HepG2 (cell line): ENCODE results near the gene CDC26. TPM values are rescaled to one million over a fixed set of nuclear protein-coding genes. Genes with fewer than 3 reads are reported as not detected.
A peak's percentile ranks its signal among the peaks of the same experiment; 100 is the strongest.

Experiments
- ATAC-seq: fragments of 200-7000 bp; cut with Tn5 transposase; 3 replicates; pipeline ENCODE4 v1.9.1; 2020; ENCODE audit warnings: mild to moderate bottlenecking, moderate library complexity
- BruUV-seq: library from RNA; stranded (reverse); fragments of 400-500 nt; replicated peaks from 2 replicates; lab custom pipeline; 2021; lab: Mats Ljungman, UMichigan
- CTCF ChIA-PET: fragments of 300-600 bp; formaldehyde crosslinking; extraction: SDS; loops from one replicate; lab custom pipeline; 2021; ENCODE audit warnings: low total read pairs, inconsistent platforms, low intra/inter-chr PET ratio; lab: Yijun Ruan, JAX
- POLR2A ChIA-PET: fragments of 350-600 bp; sonication (Branson Sonifier 250); formaldehyde crosslinking; loops from one replicate; lab custom pipeline; 2020; ENCODE audit warnings: antibody characterized with exemption, inconsistent platforms; lab: Yijun Ruan, JAX
- DNase-seq: peaks from one replicate; pipeline ENCODE4 v3.0.0-alpha.2; 2015; ENCODE audit warnings: low spot score
- FAIRE-seq: peaks from 3 replicates; lab custom pipeline; 2011; peaks lifted over from hg19 to GRCh38; lab: Jason Lieb, UNC
- H2AFZ ChIP-seq: one replicate; pipeline ENCODE4 v1.6.1; 2011; ENCODE audit warnings: low read length, inconsistent platforms
- H3K27ac ChIP-seq: fragments of 300-600 bp; 3 replicates; pipeline ENCODE4 v1.8.0; 2011; ENCODE audit warnings: mixed run types, mild to moderate bottlenecking, mixed read lengths, low read length, inconsistent platforms; ENCODE audit not compliant: insufficient read depth; ENCODE audit errors: extremely low read length
- H3K27me3 ChIP-seq, 2 experiments: fragments of 200-600 bp in 1 of 2; 2 replicates in 1 of 2; 3 replicates in 1 of 2; pipeline versions ENCODE4 v1.6.0 to v1.8.0; 2011; ENCODE audit warnings: low read length in 2 of 2, mild to moderate bottlenecking in 2 of 2, moderate library complexity in 2 of 2, inconsistent platforms in 1 of 2; ENCODE audit not compliant: insufficient read depth in 2 of 2, control insufficient read depth in 1 of 2
- H3K36me3 ChIP-seq, 2 experiments: fragments of 200-600 bp in 1 of 2; replicated peaks in 1 of 2; 2 replicates in 1 of 2; 3 replicates in 1 of 2; pipeline versions ENCODE4 v1.5.1 to v1.8.0; 2011; ENCODE audit warnings: low read length in 2 of 2, inconsistent platforms in 1 of 2; ENCODE audit not compliant: insufficient read depth in 2 of 2, control insufficient read depth in 1 of 2
- H3K4me1 ChIP-seq: 2 replicates; pipeline ENCODE4 v1.5.1; 2012; ENCODE audit warnings: low read length, inconsistent platforms; ENCODE audit not compliant: insufficient read depth
- H3K4me2 ChIP-seq: 2 replicates; pipeline ENCODE4 v1.6.0; 2011; ENCODE audit warnings: low read depth, low read length, inconsistent platforms
- H3K4me3 ChIP-seq, 3 experiments: fragments of 200-600 bp in 1 of 3; sonication (generic), shearing (Covaris generic) in 1 of 3; replicated peaks in 1 of 3; 2 replicates each; pipeline ENCODE4 v1.5.1; 2011 to 2016; ENCODE audit warnings: low read length in 3 of 3, inconsistent platforms in 2 of 3, low read depth in 2 of 3, mild to moderate bottlenecking in 2 of 3, control low read depth in 1 of 3, mixed read lengths in 1 of 3; ENCODE audit not compliant: insufficient read depth in 1 of 3
- H3K79me2 ChIP-seq: one replicate; pipeline ENCODE4 v1.6.1; 2011; ENCODE audit warnings: low read length, inconsistent platforms; ENCODE audit not compliant: insufficient read depth
- H3K9ac ChIP-seq: 2 replicates; pipeline ENCODE4 v1.6.0; 2011; ENCODE audit warnings: mild to moderate bottlenecking, low read depth, low read length, inconsistent platforms; ENCODE audit not compliant: insufficient read depth
- H3K9me3 ChIP-seq: 2 replicates; pipeline ENCODE4 v1.5.1; 2012; ENCODE audit warnings: mild to moderate bottlenecking, low read length
- H4K20me1 ChIP-seq: 2 replicates; pipeline ENCODE4 v1.6.0; 2011; ENCODE audit warnings: inconsistent platforms, mild to moderate bottlenecking, low read length, moderate library complexity; ENCODE audit not compliant: insufficient read depth
- EZH2 ChIP-seq: conservative IDR thresholded peaks from 2 replicates; pipeline ENCODE4 v1.6.1; 2012; ENCODE audit warnings: mild to moderate bottlenecking, low read depth, low read length, moderate library complexity
- GATAD1 ChIP-seq: IDR thresholded peaks from 2 replicates; pipeline ENCODE4 v1.6.1; 2016; ENCODE audit warnings: missing genetic modification reagents, missing compliant biosample characterization
- HBP1 ChIP-seq: IDR thresholded peaks from 2 replicates; pipeline ENCODE4 v1.6.1; 2016; ENCODE audit warnings: low read depth, control low read depth
- NFE2 ChIP-seq: sonication (generic); formaldehyde crosslinking; IDR thresholded peaks from 2 replicates; pipeline ENCODE4 v1.4.0; 2020; ENCODE audit warnings: missing genetic modification reagents
- NR2F6 ChIP-seq, 2 experiments: IDR thresholded peaks; 2 replicates each; pipeline ENCODE4 v1.6.1; 2016; ENCODE audit warnings: antibody characterized with exemption in 1 of 2, mild to moderate bottlenecking in 1 of 2
- RXRB ChIP-seq: IDR thresholded peaks from 2 replicates; pipeline ENCODE4 v1.6.1; 2016; ENCODE audit warnings: borderline replicate concordance, missing genetic modification reagents, missing compliant biosample characterization
- SRF ChIP-seq: IDR thresholded peaks from 2 replicates; pipeline ENCODE4 v1.6.1; 2011; ENCODE audit warnings: mild to moderate bottlenecking, low read depth, low read length, moderate library complexity
- TBX3 ChIP-seq: fragments of 450-650 bp; IDR thresholded peaks from 2 replicates; pipeline ENCODE4 v1.6.1; 2017; ENCODE audit warnings: antibody characterized with exemption, mild to moderate bottlenecking, inconsistent platforms, borderline replicate concordance
- TOE1 ChIP-seq: sonication (generic); formaldehyde crosslinking; IDR thresholded peaks from 2 replicates; pipeline ENCODE4 v1.4.0; 2020; ENCODE audit warnings: mild to moderate bottlenecking, missing genetic modification reagents
- ZNF256 ChIP-seq: sonication (generic); formaldehyde crosslinking; conservative IDR thresholded peaks from 2 replicates; pipeline ENCODE4 v1.4.0; 2020; ENCODE audit warnings: missing genetic modification reagents
- ZNF33B ChIP-seq: sonication (generic); formaldehyde crosslinking; IDR thresholded peaks from 2 replicates; pipeline ENCODE4 v1.5.1; 2020; ENCODE audit warnings: mild to moderate bottlenecking, missing genetic modification reagents
- ZNF879 ChIP-seq: sonication (generic); formaldehyde crosslinking; IDR thresholded peaks from 2 replicates; pipeline ENCODE4 v1.8.1; 2023; ENCODE audit warnings: missing genetic modification reagents
- ZXDC ChIP-seq: sonication (generic); formaldehyde crosslinking; IDR thresholded peaks from 2 replicates; pipeline ENCODE4 v1.5.0; 2020; ENCODE audit warnings: mild to moderate bottlenecking, missing genetic modification reagents
- WGBS: methylation state at CpG from one replicate; pipeline ENCODE4 v1.1.6; 2017; ENCODE audit warnings: low lambda C conversion rate; 5-methylcytosine and 5-hydroxymethylcytosine counted together
- in situ Hi-C: cut with HindIII; loops from 2 replicates; pipeline ENCODE4 v1.10.0; 2017; ENCODE audit warnings: low pct_unique_long_range_greater_than_20kb; ENCODE audit not compliant: extremely low pct_ligation_motif_present
- intact Hi-C: fragments of 100-400 bp; cut with micrococcal nuclease; formaldehyde crosslinking; loops from one replicate; pipeline ENCODE4 v1.10.0; 2022; ENCODE audit not compliant: unreplicated experiment
- polyA plus RNA-seq, 8 experiments: library from polyadenylated mRNA; depleted of rRNA in 3 of 8; stranded (reverse) in 7 of 8; unstranded in 1 of 8; fragments of >200 nt; fragmentation: Illumina TruSeq in 4 of 8; extraction: Trizol in 4 of 8; gene quantifications; 2 replicates each; pipeline versions ENCODE4 v1.2.1 to v1.2.3, GENCODE V29; 2011 to 2016; ENCODE audit warnings: low read depth in 4 of 8, missing spikeins in 1 of 8, mixed read lengths in 1 of 8; ENCODE audit not compliant: insufficient read depth in 1 of 8
- total RNA-seq, 5 experiments: library from RNA; depleted of rRNA; stranded (reverse); fragments of >200 nt; fragmentation: Illumina TruSeq; extraction: Trizol; gene quantifications; 2 replicates each; pipeline ENCODE4 v1.2.3, GENCODE V29; 2016; ENCODE audit warnings: low read depth in 1 of 5
- TF ChIP-seq, protein P1 (sequence below): sonication (generic); formaldehyde crosslinking; IDR thresholded peaks from 2 replicates; pipeline ENCODE4 v1.5.0; 2020; ENCODE audit warnings: missing genetic modification reagents
- TF ChIP-seq, protein P2 (sequence below): sonication (generic); formaldehyde crosslinking; IDR thresholded peaks from 2 replicates; pipeline ENCODE4 v1.4.0; 2020; ENCODE audit warnings: missing genetic modification reagents

The CDC26 gene
- total and polyA plus RNA-seq, 2 of the 13 experiments (the other 11 are each of a cell fraction or from before 2014, with no cell fraction given), result 26.6 to 57.9 TPM

GRCh38 chr9:113274474-113275156 lies 757 bp downstream of the CDC26 start:
- ATAC-seq, result peak; percentile 37
- WGBS, result under 1% methylated on average over 10 of the region's 15 CpGs
- intact Hi-C loops, result loop anchor here (1.0 to 10.0 kb wide), 4 partner anchors 54 to 380 kb away; partner anchors contain the start of genes ALAD, FKBP15, SLC31A1 and WDR31
- peak; percentile 82 for FAIRE-seq
- no TSS peak for BruUV-seq
- in situ Hi-C loops, result loop anchor here (5.0 kb wide), 1 partner anchor 383 kb away; no protein-coding TSS in a partner anchor
- peak overlapping the region; percentile 75 to 98 (median 82) for H3K4me3 ChIP-seq
- no peaks in the 10 kb centered on the region; the same call in 1 of the 2 replicates for H4K20me1 ChIP-seq
- no peak overlapping the region for H2AFZ ChIP-seq
- H3K27ac ChIP-seq, result peak overlapping the region; percentile 85
- no peaks in the 10 kb centered on the region; a peak in 2 of 5 replicates for H3K27me3 ChIP-seq
- peak; percentile 69 for DNase-seq
- peak overlapping the region; percentile 96 for H3K9ac ChIP-seq
- ChIA-PET CTCF (interaction anchor here (0.8 to 1.1 kb wide), 3 partner anchors 132 to 317 kb away, joined by 3 to 4 read pairs (median 3); no protein-coding TSS in a partner anchor), POLR2A (interaction anchor here (0.7 to 2.7 kb wide), 23 partner anchors 9 to 542 kb away, joined by 3 to 40 read pairs (median 4); partner anchors contain the start of genes ALAD, BSPRY, C9orf43 and FKBP15)
- peaks cover 13 to 42% of the 10 kb centered on the region in 2 experiments for H3K36me3 ChIP-seq
- peaks cover 42% of the 10 kb centered on the region for H3K4me1 ChIP-seq
- H3K79me2 ChIP-seq, result peaks cover 37% of the 10 kb centered on the region
- H3K9me3 ChIP-seq, result no peaks in the 10 kb centered on the region
- peak overlapping the region; percentile 82 for H3K4me2 ChIP-seq
- peak; percentile 27; the same call in 1 of the 2 replicates for TF ChIP-seq SRF
- peak; percentile 95 for TF ChIP-seq NR2F6 (IDR thresholded peaks at IDR 0.05)
- peak; percentile 94 for TF ChIP-seq NR2F6 (CRISPR knock-in tag; IDR thresholded peaks at IDR 0.05)
- no peak for TF ChIP-seq NFE2 (CRISPR knock-in tag)
- TF ChIP-seq ZXDC (CRISPR knock-in tag), result no peak
- no peak for TF ChIP-seq ZNF256
- no peak for TF ChIP-seq ZNF33B (CRISPR knock-in tag)
- no peak for TF ChIP-seq TOE1 (CRISPR knock-in tag)
- 0 out of 2 replicates have a peak, but pooled peaks have one; percentile 27 for TF ChIP-seq GATAD1 (CRISPR knock-in tag)
- TF ChIP-seq RXRB (CRISPR knock-in tag), result peak; percentile 32; the same call in 1 of the 2 replicates
- TF ChIP-seq HBP1 (CRISPR knock-in tag), result no peak
- peak; percentile 31; the same call in 1 of the 2 replicates for TF ChIP-seq ZNF879 (CRISPR knock-in tag)
- TF ChIP-seq, protein P1, sequence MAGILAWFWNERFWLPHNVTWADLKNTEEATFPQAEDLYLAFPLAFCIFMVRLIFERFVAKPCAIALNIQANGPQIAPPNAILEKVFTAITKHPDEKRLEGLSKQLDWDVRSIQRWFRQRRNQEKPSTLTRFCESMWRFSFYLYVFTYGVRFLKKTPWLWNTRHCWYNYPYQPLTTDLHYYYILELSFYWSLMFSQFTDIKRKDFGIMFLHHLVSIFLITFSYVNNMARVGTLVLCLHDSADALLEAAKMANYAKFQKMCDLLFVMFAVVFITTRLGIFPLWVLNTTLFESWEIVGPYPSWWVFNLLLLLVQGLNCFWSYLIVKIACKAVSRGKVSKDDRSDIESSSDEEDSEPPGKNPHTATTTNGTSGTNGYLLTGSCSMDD (CRISPR knock-in tag), result no peak
- TF ChIP-seq, protein P2, sequence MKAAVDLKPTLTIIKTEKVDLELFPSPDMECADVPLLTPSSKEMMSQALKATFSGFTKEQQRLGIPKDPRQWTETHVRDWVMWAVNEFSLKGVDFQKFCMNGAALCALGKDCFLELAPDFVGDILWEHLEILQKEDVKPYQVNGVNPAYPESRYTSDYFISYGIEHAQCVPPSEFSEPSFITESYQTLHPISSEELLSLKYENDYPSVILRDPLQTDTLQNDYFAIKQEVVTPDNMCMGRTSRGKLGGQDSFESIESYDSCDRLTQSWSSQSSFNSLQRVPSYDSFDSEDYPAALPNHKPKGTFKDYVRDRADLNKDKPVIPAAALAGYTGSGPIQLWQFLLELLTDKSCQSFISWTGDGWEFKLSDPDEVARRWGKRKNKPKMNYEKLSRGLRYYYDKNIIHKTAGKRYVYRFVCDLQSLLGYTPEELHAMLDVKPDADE, result no peak
- TF ChIP-seq EZH2, result no peak
- no peak for TF ChIP-seq TBX3
